Measurements from ENCODE around the gene WDR20.
"Not testable (repeated sequence)": the region's sequence is repeated elsewhere in the genome, so short reads cannot be mapped to it uniquely, and the experiment has no call there.

The WDR20 gene

DNA sequence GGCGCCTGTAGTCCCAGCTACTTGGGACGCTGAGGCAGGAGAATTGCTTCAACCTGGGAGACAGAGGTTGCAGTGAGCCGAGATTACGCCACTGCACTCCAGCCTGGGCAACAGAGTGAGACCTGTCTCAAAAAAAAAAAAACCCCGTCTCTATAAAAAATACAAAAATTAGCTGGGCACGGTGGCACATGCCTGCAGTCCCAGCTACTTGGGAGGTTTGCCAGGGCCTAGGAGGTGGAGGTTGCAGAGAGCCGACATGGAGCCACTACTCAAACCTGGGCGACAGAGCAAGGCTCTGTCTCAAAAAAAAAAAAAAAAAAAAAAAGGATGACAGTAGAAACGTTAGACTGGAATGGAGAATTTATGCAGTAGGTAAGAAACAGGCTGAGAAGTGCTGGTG, 5.7 kb upstream of the WDR20 start:
- DNase-seq (ENCODE audit: low spot score) = not testable (repeated sequence)

DNA sequence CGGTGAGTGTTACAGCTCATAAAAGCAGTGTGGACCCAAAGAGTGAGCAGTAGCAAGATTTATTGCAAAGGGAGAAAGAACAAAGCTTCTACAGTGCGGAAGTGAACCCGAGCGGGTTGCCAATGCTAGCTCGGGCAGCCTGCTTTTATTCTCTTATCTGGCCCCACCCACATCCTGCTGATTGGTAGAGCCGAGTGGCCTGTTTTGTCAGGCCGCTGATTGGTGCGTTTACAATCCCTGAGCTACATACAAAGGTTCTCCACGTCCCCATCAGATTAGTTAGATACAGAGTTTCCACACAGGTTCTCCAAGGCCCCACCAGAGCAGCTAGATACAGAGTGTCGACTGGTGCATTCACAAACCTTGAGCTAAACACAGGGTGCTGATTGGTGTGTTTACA, 5.0 kb upstream of the WDR20 start:
- DNase-seq (ENCODE audit: low spot score) = not testable (repeated sequence)

DNA sequence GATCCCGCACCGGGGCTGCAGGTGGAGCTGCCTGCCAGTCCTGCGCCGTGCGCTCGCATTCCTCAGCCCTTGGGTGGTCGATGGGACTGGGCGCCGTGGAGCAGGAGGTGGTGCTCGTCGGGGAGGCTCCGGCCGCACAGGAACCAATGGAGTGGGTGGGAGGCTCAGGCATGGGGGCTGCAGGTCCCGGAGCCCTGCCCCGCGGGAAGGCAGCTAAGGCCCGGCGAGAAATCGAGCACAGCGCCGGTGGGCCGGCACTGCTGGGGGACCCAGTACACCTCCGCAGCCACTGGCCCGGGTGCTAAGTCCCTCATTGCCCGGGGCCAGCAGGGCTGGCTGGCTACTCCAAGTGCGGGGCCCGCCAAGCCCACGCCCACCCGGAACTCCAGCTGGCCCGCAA, 4.2 kb upstream of the WDR20 start:
- DNase-seq (ENCODE audit: low spot score) = not testable (repeated sequence)

DNA sequence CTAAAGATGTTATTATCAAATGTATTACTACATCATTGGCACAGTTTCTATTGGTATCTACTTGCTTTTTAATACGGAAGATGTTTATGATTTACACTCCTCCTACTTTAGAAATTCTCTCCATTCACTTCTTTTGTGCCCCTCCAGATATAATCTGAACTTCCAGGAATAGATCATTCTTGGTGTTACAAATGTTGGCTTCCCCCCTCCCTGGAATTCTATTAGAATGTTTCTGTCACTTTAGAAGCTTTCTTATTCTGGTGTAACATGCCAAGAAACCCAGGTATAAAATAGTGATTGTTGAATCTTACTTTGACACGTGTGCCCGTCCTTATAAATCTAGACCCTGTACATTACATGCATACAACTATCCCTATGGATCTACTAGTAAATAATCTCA, 1.2 kb upstream of the WDR20 start:
- no peak for DNase-seq (ENCODE audit: low spot score)

DNA sequence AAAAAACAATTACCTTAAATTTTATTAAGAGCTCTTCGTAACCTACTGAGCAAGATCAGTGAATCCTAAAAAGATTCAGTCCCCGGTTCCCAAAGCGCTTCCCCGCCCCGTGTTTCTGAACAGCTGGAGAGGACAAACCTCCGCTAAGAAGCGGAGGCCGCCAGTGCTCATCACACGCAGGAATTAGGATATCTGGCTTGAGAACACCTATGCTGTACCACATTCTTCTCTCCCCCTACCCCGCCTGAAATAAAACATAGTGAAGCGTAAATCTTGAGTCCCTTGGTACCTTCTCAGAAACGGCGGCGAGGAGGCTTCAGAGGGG, 774 bp upstream of the WDR20 start:
- no peak for DNase-seq (ENCODE audit: low spot score)

DNA sequence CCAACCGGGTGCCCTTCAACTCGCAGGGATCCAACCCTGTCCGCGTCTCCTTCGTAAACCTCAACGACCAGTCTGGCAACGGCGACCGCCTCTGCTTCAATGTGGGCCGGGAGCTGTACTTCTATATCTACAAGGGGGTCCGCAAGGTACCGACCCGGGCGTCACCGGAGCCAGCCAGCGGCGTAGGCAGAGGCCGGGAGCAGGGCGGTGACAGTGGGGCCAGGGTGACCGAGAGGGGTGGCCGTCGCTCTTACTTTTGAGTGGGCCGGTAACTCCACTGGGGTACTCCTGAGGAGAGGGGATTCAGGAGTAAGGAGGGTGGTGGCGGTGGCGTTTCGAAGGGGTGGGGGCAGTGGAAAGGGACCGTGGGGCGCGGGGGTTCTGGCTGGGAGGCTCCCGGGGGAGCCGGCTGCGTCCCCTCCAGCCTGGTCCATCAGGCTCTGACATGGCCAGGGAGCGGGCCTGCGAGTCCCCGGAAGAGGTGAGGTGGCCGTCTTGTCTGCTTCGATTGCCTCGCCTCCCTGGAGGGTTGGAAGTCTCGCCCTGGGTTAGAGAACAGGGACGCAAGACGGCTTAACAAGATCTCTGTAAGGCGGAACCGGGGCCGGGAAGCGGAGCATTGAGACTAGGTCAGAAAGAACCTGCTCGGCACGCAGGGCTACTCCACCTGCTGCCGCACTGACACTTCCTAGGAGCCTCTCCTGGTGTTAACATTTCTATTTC, 491 bp downstream of the WDR20 start:
- DNase-seq (ENCODE audit: low spot score) = peak; percentile 14

DNA sequence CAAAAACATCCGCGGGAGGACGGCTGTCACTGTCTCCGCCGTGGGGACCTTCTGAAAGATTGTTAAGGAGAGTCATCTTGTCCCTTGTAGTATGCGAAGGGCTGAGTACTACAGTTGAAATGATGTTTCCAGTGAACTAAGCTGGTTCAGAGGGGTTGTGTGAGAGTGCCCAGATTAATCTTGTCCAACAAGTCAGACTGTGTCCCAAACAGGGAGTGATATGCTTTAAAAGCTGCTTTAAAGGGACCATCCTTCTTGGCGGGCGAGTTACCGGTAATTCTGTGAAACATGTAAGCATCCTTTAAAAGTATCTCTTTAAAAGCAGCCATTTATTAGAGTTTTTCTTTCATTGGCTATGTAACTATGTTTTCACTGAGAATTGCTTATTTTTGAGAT, 1.1 kb downstream of the WDR20 start:
- DNase-seq (ENCODE audit: low spot score) = no peak

DNA sequence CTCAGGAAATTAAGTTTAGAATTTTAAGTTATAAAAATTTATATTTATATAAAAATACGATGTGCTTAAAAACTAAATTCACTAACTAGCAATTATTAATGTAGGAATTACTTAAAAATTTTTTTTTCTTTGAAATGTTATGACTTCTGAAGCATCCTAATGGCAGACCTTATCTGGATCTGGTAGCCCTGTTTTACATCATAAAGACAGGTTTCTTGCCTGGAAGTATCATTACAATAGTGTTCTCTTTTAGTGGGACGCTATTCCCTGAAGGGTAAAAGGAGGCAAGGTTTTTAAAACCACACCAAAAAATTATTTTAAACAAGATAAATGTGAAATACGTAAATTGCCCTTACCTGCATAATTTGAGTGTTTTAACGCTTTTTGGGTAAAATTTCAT, 2.1 kb downstream of the WDR20 start:
- no peak for DNase-seq (ENCODE audit: low spot score)

DNA sequence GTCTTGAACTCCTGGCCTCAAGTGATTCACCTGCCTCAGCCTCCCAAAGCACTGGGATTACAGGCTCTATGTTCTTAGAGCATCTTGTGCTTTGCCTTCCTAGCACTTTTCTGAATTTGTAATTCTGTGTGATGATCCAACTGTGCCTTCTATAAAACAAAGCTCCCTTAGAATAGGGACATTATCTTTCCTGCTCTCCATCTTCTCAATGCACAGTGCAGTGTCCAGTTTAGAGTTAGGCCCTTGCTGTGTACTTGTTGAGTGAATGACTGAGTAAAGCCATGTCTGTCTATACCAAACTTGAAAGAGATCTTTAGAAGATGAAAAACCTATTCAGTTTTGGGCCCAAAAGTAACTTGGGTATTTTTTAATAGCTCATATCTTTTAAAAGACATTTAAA, 5.2 kb downstream of the WDR20 start:
- no peak for DNase-seq (ENCODE audit: low spot score)

DNA sequence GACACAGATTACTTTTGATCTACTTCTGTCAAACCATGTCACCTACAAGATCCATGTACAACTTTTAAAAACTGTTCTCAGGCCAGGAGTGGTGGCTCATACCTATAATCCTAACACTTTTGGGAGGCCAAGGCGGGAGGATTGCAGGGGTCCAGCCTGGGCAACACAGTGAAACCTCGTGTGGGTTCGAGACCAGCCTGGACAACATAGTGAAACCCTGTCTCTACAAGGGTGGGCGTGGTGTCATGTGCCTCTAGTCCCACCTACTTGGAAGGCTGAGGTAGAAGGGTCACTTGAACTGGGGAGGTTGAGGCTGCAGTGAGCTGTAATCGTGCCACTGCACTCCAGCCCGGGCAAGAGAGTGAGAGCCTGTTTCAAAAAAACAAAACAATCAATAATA, 5.7 kb downstream of the WDR20 start:
- no peak for DNase-seq (ENCODE audit: low spot score)

DNA sequence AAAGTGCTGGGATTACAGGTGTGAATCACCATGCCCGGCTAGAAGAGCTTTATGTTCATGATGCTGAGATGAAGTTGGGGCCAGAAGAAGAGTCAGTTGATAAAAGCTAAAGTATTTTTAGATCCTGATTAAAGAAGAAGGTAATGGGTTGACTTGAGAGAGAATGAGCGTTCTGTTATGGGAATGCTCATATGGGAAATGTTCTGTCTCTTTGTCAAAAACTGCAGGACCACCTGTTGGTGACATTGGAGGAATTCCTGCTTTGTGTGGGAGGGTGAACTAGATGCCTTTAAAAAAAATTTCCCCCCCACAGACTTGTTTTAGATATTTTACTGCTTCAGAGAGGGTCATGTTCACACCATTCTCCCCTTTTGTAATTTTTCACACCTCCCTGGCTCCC, 6.7 kb downstream of the WDR20 start:
- DNase-seq (ENCODE audit: low spot score) = no peak

DNA sequence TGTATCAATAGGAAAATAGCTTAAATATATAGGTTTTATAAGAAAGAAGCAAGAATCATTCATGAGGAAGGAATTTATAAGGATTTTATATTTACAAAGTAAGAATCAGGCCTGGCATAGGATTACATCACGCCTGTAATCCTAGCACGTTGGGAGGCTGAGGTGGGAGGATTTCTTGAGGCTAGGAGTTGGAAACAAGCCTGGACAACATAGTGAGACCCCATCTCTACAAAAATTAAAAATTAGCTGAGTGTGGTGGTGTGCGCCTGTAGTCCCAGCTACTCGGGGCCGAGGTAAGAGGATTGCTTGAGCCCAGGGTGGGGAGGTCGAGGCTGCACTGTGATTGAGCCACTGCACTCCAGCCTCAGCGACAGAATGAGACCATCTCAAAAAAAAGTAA, 10.4 kb downstream of the WDR20 start:
- DNase-seq (ENCODE audit: low spot score) = no peak

DNA sequence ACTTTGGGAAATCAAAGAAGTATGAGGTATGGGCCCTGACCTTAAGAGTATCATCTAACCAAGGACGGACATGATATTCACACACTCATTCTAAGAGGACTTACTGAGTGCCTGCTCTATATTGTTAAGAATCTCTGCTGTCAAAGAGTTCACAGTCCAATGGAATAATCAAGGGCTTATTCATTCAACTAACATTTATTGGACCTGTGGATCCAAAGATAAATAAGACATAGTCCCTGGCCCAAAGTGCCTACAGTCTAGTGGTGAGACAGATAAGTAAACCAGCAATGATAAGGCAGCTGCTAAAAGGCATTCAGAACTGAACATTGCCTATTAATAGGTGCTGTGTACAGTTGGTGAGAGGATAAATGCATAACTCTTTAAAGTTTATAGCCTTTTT, 11.0 kb downstream of the WDR20 start:
- no peak for DNase-seq (ENCODE audit: low spot score)

DNA sequence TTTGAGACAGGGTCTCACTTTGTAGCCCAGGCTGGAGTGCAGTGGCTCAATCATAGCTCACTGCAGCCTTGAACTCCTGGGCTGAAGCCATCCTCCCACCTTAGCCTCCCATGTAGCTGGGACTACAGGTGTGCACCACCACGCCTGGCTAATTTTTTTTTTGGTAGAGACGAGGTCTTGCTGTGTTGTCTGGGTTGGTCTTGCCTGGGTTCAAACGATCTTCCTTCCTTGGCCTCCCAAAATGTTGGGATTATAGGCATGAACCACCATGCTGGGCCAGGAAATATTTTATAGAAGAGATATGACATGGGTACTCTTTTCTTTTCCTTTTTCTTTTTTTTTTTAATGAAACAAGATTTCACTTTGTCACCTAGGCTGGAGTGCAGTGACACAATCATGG, 11.7 kb downstream of the WDR20 start:
- not testable (repeated sequence) for DNase-seq (ENCODE audit: low spot score)

DNA sequence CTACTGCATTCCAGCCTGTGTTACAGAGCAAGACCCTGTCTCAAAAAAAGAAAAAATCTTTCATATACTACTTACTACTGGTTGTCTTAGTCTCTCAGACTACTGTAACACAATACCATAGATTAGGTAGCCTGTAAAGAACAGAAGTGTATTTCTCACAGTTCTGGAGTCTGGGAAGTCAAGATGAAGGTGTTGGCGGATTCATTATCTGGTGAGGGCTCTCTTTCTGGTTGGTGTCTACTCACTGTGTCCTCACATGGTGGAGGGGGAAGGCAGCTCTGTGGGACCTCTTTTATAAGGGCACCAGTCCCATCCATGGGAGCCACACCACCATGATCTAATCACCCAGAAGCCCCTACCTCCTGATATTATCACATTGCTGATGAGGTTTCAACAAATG, 14.4 kb downstream of the WDR20 start:
- no peak for DNase-seq (ENCODE audit: low spot score)

DNA sequence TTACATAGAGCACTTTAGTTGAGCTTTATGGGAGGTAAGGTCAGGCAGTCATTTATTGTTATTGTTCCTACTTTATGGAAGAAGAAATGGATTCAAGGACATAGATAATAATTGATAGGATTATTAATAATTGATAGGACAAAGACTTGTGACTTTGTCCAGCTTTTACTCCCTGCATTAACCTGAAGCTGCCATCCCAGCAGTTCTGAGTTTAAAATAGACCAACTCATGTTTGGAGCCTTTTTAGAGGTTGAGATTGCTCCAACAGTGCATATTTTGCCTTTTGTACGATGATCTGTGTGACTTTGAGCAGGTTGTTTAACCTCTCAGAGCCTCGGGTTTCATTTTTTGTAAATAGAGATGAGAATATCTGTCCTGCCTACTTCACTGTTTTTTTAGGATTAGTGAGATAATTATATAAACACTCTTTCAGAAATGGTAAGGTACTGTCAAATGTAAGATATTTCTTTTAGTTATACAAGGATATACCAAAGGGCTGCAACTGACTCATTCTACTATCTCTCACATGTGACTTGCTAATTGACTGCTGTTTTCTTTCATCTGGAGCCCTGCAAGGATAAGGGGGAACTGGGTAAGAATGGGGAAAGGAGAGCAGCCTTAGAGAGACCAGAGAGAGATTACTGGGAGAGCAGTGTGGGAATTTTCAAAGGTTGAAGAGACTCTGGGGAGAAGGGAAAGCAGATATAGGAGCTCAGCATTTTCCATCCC, 15.3 kb downstream of the WDR20 start:
- no peak for DNase-seq (ENCODE audit: low spot score)

DNA sequence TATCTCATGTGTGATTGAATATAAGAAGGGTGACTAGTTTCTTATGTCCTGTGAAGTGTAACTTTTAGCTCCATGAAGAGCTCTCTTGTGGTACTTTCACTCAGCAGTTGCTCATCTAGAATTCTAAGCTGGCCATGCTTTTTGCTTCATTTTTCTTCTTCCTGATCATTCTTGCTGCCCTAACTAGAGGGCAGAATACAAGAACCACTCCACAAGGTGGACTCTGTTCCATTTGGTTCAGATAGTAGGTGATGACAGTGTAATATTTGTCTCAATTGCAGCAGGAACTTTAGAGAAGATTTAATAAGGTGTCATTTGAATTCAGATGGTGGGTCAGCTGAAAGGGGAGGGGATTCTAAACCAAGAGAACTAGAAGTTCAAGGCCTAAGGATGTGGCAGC, 17.6 kb downstream of the WDR20 start:
- no peak for DNase-seq (ENCODE audit: low spot score)

DNA sequence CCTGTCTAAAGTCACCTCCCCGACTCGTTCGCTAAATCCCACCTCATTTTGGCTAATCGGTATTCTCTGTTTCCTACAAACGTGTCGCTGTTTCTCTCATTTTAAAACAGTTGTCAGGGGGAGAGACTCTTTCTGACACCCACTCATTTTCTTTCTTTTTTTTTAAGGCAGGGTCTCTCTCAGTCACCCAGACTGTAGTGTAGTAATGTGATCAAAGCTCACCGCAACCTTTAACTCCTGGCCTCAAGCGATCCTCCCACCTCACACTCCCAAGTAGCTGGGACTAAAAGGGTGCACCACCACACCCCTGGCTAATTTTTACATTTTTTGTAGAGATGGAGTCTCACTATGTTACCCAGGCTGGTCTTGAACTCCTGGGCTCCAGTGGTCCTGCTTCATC, 19.1 kb downstream of the WDR20 start:
- no peak for DNase-seq (ENCODE audit: low spot score)

DNA sequence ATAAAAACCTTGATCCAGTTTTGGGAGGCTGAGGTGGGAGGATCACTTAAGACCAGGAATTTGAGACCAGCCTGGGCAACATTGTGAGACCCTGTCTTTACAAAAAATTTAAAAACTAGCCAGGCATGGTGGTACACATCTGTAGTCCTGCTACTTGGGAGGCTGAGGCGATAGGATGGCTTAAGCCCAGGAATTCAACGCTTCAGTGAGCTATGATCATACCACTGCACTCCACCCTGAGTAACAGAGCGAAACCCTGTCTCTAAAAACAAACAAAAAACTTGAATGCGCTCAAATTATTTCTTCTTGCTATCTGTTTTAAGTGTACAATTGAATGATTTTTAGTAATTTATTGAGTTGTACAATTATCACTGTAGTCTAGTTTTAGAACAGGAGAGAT, 20.1 kb downstream of the WDR20 start:
- DNase-seq (ENCODE audit: low spot score) = no peak

DNA sequence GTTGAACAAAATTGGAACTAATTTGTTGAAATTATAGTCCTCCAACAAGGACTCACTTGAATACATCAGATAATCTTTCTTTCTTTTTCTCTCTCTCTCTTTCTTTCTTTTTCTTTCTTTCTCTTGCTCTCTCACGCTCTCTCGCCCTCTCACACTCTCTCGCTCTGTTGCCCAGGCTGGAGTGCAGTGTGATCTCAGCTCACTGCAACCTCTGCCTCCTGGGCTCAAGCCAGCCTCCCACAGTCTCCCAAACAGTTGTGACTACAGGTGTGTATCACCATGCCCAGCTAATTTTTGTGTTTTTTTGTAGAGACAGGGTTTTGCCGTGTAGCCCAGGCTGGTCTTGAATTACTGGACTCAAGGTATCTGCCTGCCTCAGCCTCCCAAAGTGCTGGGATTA, 22.8 kb downstream of the WDR20 start:
- no peak for DNase-seq (ENCODE audit: low spot score)

DNA sequence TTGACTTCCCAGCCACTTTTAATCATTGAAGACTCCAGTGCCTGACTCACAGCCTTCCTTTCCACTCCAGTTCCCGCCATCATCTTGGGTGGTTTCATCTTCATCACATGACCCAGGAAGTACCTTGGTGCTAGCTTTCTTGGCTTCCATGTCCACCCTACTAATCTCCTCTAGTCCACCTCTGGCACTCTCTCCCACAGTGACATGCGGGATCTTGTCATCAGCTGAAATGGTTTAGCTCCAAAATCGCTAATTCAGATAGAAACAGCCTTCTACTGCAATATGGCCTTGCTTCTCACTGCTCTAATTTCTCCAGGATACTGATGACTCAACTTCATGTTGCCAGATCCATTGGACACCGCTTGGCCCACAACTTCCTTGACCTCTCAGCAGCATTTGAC, 24.5 kb downstream of the WDR20 start:
- DNase-seq (ENCODE audit: low spot score) = no peak

DNA sequence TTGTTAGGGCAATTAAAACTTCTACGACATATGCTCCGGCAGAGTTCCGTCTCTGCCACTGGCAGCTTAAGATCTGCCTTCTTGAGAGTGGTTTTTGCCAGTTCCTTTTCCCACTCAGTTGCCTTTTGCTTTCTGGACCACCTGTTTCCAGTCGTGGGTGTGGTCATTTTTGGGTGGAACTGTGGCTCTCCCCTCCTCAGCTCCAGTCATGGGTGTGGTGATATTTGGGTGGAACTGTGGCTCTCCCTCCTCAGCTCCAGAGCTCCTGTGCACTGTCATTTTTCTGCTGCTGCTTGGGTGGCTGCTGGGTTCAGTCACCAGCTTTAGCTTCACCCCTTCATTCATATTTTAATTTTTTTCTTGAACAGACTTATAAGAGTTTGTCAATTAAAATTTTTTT, 25.3 kb downstream of the WDR20 start:
- no peak for DNase-seq (ENCODE audit: low spot score)

DNA sequence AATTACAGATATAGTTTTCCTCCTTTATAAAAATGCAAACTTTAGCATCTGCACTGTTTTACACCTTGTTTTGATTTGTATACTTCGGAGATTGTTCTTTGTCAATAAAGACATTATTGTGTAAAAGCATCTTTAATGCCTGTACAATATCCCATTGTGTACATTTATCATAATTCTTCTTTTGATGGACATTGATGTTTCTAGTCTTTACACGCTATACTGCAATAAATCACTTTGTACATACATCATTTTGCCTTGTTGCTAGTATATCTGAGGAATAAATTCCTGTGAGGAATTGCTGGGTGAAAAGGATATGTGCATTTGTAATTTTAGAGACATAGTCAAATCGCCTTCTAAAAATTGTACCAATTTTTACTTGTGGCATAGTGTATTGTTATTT, 30.4 kb downstream of the WDR20 start:
- DNase-seq (ENCODE audit: low spot score) = no peak

Measured in CD4-positive, alpha-beta T cell treated with Interleukin-15 for 4 hours (primary cell).